ENCODE measurements around the gene TSPAN15. TPM values are rescaled to one million over a fixed set of nuclear protein-coding genes. Genes with fewer than 3 reads are reported as not detected.

The TSPAN15 gene
- total RNA-seq, 1 experiment from 2014 or later: 212 TPM

DNA sequence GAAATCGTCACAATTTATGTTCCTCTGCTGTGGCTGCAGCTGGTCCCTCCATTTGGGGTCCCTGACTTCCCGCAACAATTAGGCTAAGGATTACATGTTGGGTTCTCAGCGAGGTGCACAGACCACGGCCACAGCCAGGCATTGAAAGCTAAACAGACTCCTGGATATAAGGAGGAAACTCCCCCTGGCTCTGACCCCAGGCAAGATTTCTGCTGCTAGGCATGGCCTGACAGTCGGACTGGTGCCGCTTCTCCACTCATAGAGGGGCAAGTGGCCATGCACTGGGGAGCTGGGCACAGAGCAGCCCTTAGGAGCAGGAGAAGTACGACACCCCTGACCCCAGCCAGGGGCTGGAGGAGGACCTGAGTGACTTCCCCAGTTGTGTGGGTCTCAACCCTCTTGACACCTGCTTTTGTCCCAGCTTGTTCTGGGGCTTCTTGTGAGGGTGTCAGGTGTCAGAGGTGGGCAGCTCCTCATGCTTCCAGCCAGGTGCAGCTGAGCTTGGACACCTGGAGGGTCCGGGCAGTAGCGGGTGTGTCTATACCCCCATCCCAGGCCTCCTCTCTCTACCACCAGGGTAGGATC, 38.3 kb downstream of the TSPAN15 start:
- intact Hi-C loops (cut with micrococcal nuclease): no loop called here
- Histone ChIP-seq H3K4me1 (ENCODE audit: insufficient read depth, low read length) (no peaks in the 10 kb centered on the region), H3K27me3 (ENCODE audit: low read length) (no peaks in the 10 kb centered on the region), H4K20me1 (ENCODE audit: low read length) (no peaks in the 10 kb centered on the region), H3K9ac (ENCODE audit: low read length) (no peak overlapping the region), H3K27ac (ENCODE audit: low read length) (no peak overlapping the region), H3K9me3 (ENCODE audit: low read length) (peaks cover 8% of the 10 kb centered on the region; the same call in 1 of the 2 replicates), H3K79me2 (ENCODE audit: low read length) (peaks cover 12% of the 10 kb centered on the region; the same call in 1 of the 2 replicates), H3F3A (ENCODE audit: low read length, unreplicated experiment) (no peaks in the 10 kb centered on the region), H2AFZ (ENCODE audit: low read length) (no peak overlapping the region), H3K4me2 (ENCODE audit: low read length) (no peak overlapping the region), H3K9me2 (replicated peaks; ENCODE audit: low read length) (no peaks in the 10 kb centered on the region), H3K4me3 (ENCODE audit: low read length) (no peak overlapping the region), H3K36me3 (ENCODE audit: low read depth, low read length) (peaks cover 49% of the 10 kb centered on the region)
- BruUV-seq (replicated peaks): no TSS peak
- ChIA-PET POLR2A (ENCODE audit: unreplicated experiment) (no interaction called here), CTCF (no interaction called here)
- DNase-seq (no peak), ATAC-seq (no peak)
- TF ChIP-seq EZH2 (IDR thresholded peaks at IDR 0.05; ENCODE audit: low read length, unreplicated experiment) (no peak), EZH2phosphoT487 (IDR thresholded peaks at IDR 0.05; ENCODE audit: borderline replicate concordance, low read length) (no peak)
- TF ChIP-seq, protein P1, sequence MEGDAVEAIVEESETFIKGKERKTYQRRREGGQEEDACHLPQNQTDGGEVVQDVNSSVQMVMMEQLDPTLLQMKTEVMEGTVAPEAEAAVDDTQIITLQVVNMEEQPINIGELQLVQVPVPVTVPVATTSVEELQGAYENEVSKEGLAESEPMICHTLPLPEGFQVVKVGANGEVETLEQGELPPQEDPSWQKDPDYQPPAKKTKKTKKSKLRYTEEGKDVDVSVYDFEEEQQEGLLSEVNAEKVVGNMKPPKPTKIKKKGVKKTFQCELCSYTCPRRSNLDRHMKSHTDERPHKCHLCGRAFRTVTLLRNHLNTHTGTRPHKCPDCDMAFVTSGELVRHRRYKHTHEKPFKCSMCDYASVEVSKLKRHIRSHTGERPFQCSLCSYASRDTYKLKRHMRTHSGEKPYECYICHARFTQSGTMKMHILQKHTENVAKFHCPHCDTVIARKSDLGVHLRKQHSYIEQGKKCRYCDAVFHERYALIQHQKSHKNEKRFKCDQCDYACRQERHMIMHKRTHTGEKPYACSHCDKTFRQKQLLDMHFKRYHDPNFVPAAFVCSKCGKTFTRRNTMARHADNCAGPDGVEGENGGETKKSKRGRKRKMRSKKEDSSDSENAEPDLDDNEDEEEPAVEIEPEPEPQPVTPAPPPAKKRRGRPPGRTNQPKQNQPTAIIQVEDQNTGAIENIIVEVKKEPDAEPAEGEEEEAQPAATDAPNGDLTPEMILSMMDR (conservative IDR thresholded peaks at IDR 0.05; ENCODE audit: low read depth, low read length): no peak

DNA sequence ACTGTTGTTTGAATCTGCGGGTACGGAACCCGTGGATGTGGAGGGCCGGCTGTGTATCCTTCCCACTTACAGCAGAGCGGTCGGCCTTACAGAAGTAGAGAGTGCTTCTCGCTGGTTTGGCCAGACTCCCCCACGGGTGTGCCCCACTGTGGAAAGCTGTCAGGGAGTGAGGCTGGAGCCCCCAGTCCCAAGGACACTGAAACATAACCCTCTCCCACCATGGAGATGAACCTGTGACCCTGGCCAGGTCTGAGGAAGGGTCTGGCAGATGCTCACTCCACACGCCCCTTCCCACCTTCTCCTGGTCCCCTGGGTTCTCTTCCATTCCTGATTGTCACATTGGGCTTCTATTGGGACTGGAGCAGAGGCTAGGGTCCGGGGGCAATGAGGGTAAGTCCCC, 39.6 kb downstream of the TSPAN15 start:
- ChIA-PET CTCF (no interaction called here), POLR2A (ENCODE audit: unreplicated experiment) (no interaction called here)
- no peak overlapping the region for H3K4me3 ChIP-seq (ENCODE audit: low read length)
- no TSS peak for BruUV-seq (replicated peaks)
- no peaks in the 10 kb centered on the region for H3K4me1 ChIP-seq (ENCODE audit: insufficient read depth, low read length)
- intact Hi-C loops (cut with micrococcal nuclease): no loop called here
- no peaks in the 10 kb centered on the region for H3F3A ChIP-seq (ENCODE audit: low read length, unreplicated experiment)
- H3K9ac ChIP-seq (ENCODE audit: low read length): no peak overlapping the region
- no peak overlapping the region for H3K27ac ChIP-seq (ENCODE audit: low read length)
- H3K79me2 ChIP-seq (ENCODE audit: low read length): peaks cover 7% of the 10 kb centered on the region; the same call in 1 of the 2 replicates
- no peak for DNase-seq
- peaks cover 8% of the 10 kb centered on the region; the same call in 1 of the 2 replicates for H3K9me3 ChIP-seq (ENCODE audit: low read length)
- no peak overlapping the region for H2AFZ ChIP-seq (ENCODE audit: low read length)
- ATAC-seq: no peak
- H3K9me2 ChIP-seq (replicated peaks; ENCODE audit: low read length): no peaks in the 10 kb centered on the region
- no peaks in the 10 kb centered on the region for H4K20me1 ChIP-seq (ENCODE audit: low read length)
- no peak overlapping the region for H3K4me2 ChIP-seq (ENCODE audit: low read length)
- no peaks in the 10 kb centered on the region for H3K27me3 ChIP-seq (ENCODE audit: low read length)
- H3K36me3 ChIP-seq (ENCODE audit: low read depth, low read length): peaks cover 44% of the 10 kb centered on the region
- TF ChIP-seq EZH2 (IDR thresholded peaks at IDR 0.05; ENCODE audit: low read length, unreplicated experiment): no peak
- TF ChIP-seq, protein P1 (conservative IDR thresholded peaks at IDR 0.05; ENCODE audit: low read depth, low read length): no peak
- TF ChIP-seq EZH2phosphoT487 (IDR thresholded peaks at IDR 0.05; ENCODE audit: borderline replicate concordance, low read length): no peak

DNA sequence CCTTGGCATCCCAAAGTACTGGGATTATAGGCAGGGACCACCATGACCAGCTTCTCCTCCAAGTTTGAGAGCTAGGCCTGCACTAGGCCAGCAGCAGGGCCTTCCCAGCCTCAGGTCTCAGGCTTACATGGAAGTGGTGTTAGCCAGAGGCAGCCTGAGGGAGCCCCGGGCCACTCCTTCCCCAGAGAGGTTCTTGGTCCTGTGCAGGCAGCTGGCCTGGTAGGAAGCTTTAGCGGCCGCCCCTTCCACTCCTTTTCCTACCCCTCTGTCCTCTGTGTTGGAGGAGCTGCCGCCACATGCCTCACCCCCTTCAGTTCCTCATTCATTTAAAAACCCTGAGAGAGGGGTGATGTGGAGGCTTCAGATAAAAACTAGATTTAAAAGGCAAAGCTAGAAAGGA, 40.3 kb downstream of the TSPAN15 start:
- Histone ChIP-seq H2AFZ (ENCODE audit: low read length) (no peak overlapping the region), H3K79me2 (ENCODE audit: low read length) (peaks cover 7% of the 10 kb centered on the region; the same call in 1 of the 2 replicates), H3K9ac (ENCODE audit: low read length) (no peak overlapping the region), H3K4me2 (ENCODE audit: low read length) (no peak overlapping the region), H3F3A (ENCODE audit: low read length, unreplicated experiment) (no peaks in the 10 kb centered on the region), H3K27ac (ENCODE audit: low read length) (no peak overlapping the region), H3K9me2 (replicated peaks; ENCODE audit: low read length) (no peaks in the 10 kb centered on the region), H3K36me3 (ENCODE audit: low read depth, low read length) (peaks cover 38% of the 10 kb centered on the region), H3K9me3 (ENCODE audit: low read length) (peaks cover 8% of the 10 kb centered on the region; the same call in 1 of the 2 replicates), H3K4me3 (ENCODE audit: low read length) (no peak overlapping the region), H3K4me1 (ENCODE audit: insufficient read depth, low read length) (no peaks in the 10 kb centered on the region), H4K20me1 (ENCODE audit: low read length) (no peaks in the 10 kb centered on the region), H3K27me3 (ENCODE audit: low read length) (no peaks in the 10 kb centered on the region)
- POLR2A ChIA-PET (ENCODE audit: unreplicated experiment): no interaction called here
- TF ChIP-seq EZH2 (IDR thresholded peaks at IDR 0.05; ENCODE audit: low read length, unreplicated experiment): no peak
- TF ChIP-seq EZH2phosphoT487 (IDR thresholded peaks at IDR 0.05; ENCODE audit: borderline replicate concordance, low read length): no peak
- no peak for ATAC-seq
- CTCF ChIA-PET: no interaction called here
- BruUV-seq (replicated peaks): no TSS peak
- intact Hi-C loops (cut with micrococcal nuclease): no loop called here
- DNase-seq: no peak

Data from PC-3 (cell line).